Stomach (tissue), 9 donors: Measurements from ENCODE around the gene KRTAP10-12. TPM values are rescaled to one million over a fixed set of nuclear protein-coding genes. Genes with fewer than 3 reads are reported as not detected.
"Not testable (repeated sequence)": the region's sequence is repeated elsewhere in the genome, so short reads cannot be mapped to it uniquely, and the experiment has no call there.

Source experiments
- DNase-seq, 2 donors: peaks; one replicate each; pipeline versions ENCODE4 v3.0.0 to v3.0.0-alpha.2; 2013 to 2019
- H3K27ac ChIP-seq, 5 donors: fragments of 200-600 bp in 4 of 5; sonication (generic) in 4 of 5; one replicate each; pipeline ENCODE4 v1.5.1; 2013 to 2019; ENCODE audit warnings: mild to moderate bottlenecking in 1 of 5, moderate library complexity in 1 of 5
- H3K27me3 ChIP-seq, 3 donors: fragments of 200-600 bp; sonication (generic); one replicate each; pipeline ENCODE4 v1.5.1; 2017 to 2019; ENCODE audit warnings: mixed run types in 1 of 3
- H3K36me3 ChIP-seq, 4 donors: fragments of 200-600 bp; sonication (generic); 1 replicate in 3 of 4; 2 replicates in 1 of 4; pipeline ENCODE4 v1.5.1; 2016 to 2019
- H3K4me1 ChIP-seq, 4 donors: fragments of 200-600 bp; sonication (generic); one replicate each; pipeline ENCODE4 v1.5.1; 2016 to 2019
- H3K4me3 ChIP-seq, 4 donors: fragments of 200-600 bp; sonication (generic) in 3 of 4; one replicate each; pipeline ENCODE4 v1.5.1; 2016 to 2019; ENCODE audit warnings: mild to moderate bottlenecking in 1 of 4
- H3K9me3 ChIP-seq, 4 donors: fragments of 200-600 bp; sonication (generic); one replicate each; pipeline ENCODE4 v1.5.1; 2016 to 2019
- CTCF ChIP-seq, 7 experiments: fragments of 450-650 bp in 4 of 7; fragments of 200-600 bp in 3 of 7; sonication (generic) in 3 of 7; IDR thresholded peaks; one replicate each; pipeline ENCODE4 v1.5.1; 2016 to 2019; ENCODE audit warnings: antibody characterized with exemption in 7 of 7, control low read depth in 2 of 7, mild to moderate bottlenecking in 1 of 7
- EP300 ChIP-seq: sonication (generic); formaldehyde crosslinking; IDR thresholded peaks from one replicate; pipeline ENCODE4 v1.6.1; 2017; ENCODE audit warnings: antibody characterized with exemption
- POLR2A ChIP-seq, 4 donors: fragments of 450-650 bp; IDR thresholded peaks; one replicate each; pipeline ENCODE4 v1.6.1; 2016; ENCODE audit warnings: antibody characterized with exemption in 4 of 4, control low read depth in 2 of 4, mild to moderate bottlenecking in 1 of 4, moderate library complexity in 1 of 4
- POLR2AphosphoS5 ChIP-seq, 3 donors: sonication (generic); formaldehyde crosslinking; IDR thresholded peaks; one replicate each; pipeline ENCODE4 v1.6.1; 2016; ENCODE audit warnings: antibody characterized with exemption in 3 of 3
- WGBS, 5 donors: extraction: QIAGEN DNeasy Blood & Tissue Kit in 3 of 5; methylation state at CpG; one replicate each; pipeline versions ENCODE4 v1.1.5 to v1.1.7; 2013 to 2018; 5-methylcytosine and 5-hydroxymethylcytosine counted together
- intact Hi-C: fragments of 100-400 bp; cut with DNase I; formaldehyde crosslinking; loops from one replicate; pipeline ENCODE4 v1.15.1; 2023; ENCODE audit warnings: low total_unique reads
- polyA plus RNA-seq, 3 donors: library from polyadenylated mRNA; stranded (reverse); fragments of 200-250 nt; gene quantifications; one replicate each; pipeline ENCODE4 v1.2.3, GENCODE V29; 2013
- total RNA-seq, 5 donors: library from RNA; depleted of rRNA; stranded (reverse); fragments of >200 nt; gene quantifications; one replicate each; pipeline versions ENCODE4 v1.1.0 to v1.2.3, GENCODE V29; 2014 to 2016
- donor health status: healthy with polysubstance abuse.
- donor health status: Bipolar disorder and iron deficiency.
- donor health status: healthy.

KRTAP10-12 gene
- total and polyA plus RNA-seq, 8 donors: not detected

- 29 to 45% (median 33%) methylated on average over 1 of the region's 1 CpG for WGBS, 5 donors
- intact Hi-C loops: no loop called here
- peaks cover 0 to 31% (median 10%) of the 10 kb centered on the region in 3 donors for H3K27me3 ChIP-seq
- no peak for DNase-seq
- no peak overlapping the region for H3K4me3 ChIP-seq
- no peaks in the 10 kb centered on the region for H3K4me1 ChIP-seq
- H3K9me3 ChIP-seq: peaks cover 0 to 22% (median 11%) of the 10 kb centered on the region in 4 donors
- peak overlapping the region in 3 of 5 donors; percentile 11 to 49 (median 24) for H3K27ac ChIP-seq
- TF ChIP-seq CTCF (IDR thresholded peaks at IDR 0.05): no peak
- no peak for TF ChIP-seq POLR2A (IDR thresholded peaks at IDR 0.05)
- TF ChIP-seq EP300: no peak
- TF ChIP-seq POLR2AphosphoS5 (IDR thresholded peaks at IDR 0.05): no peak
- H3K36me3 ChIP-seq: no peaks in the 10 kb centered on the region
Measured at GRCh38 chr21:44656868-44657267, 40.1 kb upstream of the KRTAP10-12 start.

- peak in 1 of 2 donors; percentile 25 for DNase-seq
- peaks cover 0 to 22% (median 11%) of the 10 kb centered on the region in 4 donors for H3K9me3 ChIP-seq
- H3K27me3 ChIP-seq: peaks cover 0 to 31% (median 10%) of the 10 kb centered on the region in 3 donors
- intact Hi-C loops: no loop called here
- peak within 1 kb of the TSS in 4 of 5 donors; percentile 7 to 57 (median 36) for H3K27ac ChIP-seq
- no peaks in the 10 kb centered on the region for H3K36me3 ChIP-seq
- 70 to 80% (median 74%) methylated on average over 26 of the region's 26 CpGs for WGBS, 5 donors
- no peak within 1 kb of the TSS for H3K4me3 ChIP-seq
- TF ChIP-seq POLR2A (IDR thresholded peaks at IDR 0.05) (no peak), POLR2AphosphoS5 (IDR thresholded peaks at IDR 0.05) (no peak), EP300 (no peak), CTCF (IDR thresholded peaks at IDR 0.05) (no peak)
- no peaks in the 10 kb centered on the region for H3K4me1 ChIP-seq
Measured at GRCh38 chr21:44657635-44658540, 39.1 kb upstream of the KRTAP10-12 start, which contains the start of gene KRTAP12-3. Gene KRTAP12-3 (plus strand): TSS chr21:44657932. CDS start chr21:44657980, 48 bp downstream.

GRCh38 chr21:44658541-44658910 is 38.4 kb upstream of the KRTAP10-12 start:
- H3K27me3 ChIP-seq: peaks cover 0 to 31% (median 10%) of the 10 kb centered on the region in 3 donors
- 77 to 84% (median 80%) methylated on average over 5 of the region's 5 CpGs for WGBS, 5 donors
- peak overlapping the region in 1 of 5 donors; percentile 57 for H3K27ac ChIP-seq
- no peaks in the 10 kb centered on the region for H3K4me1 ChIP-seq
- no peak overlapping the region for H3K4me3 ChIP-seq
- intact Hi-C loops: no loop called here
- TF ChIP-seq EP300 (no peak), POLR2A (IDR thresholded peaks at IDR 0.05) (no peak), CTCF (IDR thresholded peaks at IDR 0.05) (no peak), POLR2AphosphoS5 (IDR thresholded peaks at IDR 0.05) (no peak)
- no peaks in the 10 kb centered on the region for H3K36me3 ChIP-seq
- peaks cover 0 to 22% (median 11%) of the 10 kb centered on the region in 4 donors for H3K9me3 ChIP-seq
- DNase-seq: no peak

GRCh38 chr21:44658913-44659595 is 37.9 kb upstream of the KRTAP10-12 start:
- Histone ChIP-seq H3K9me3 (peaks cover 0 to 22% (median 11%) of the 10 kb centered on the region in 4 donors), H3K27ac (no peak overlapping the region), H3K36me3 (no peaks in the 10 kb centered on the region), H3K4me3 (no peak overlapping the region), H3K4me1 (no peaks in the 10 kb centered on the region), H3K27me3 (peaks cover 0 to 28% (median 10%) of the 10 kb centered on the region in 3 donors)
- no peak for TF ChIP-seq CTCF (IDR thresholded peaks at IDR 0.05)
- no peak for TF ChIP-seq POLR2AphosphoS5 (IDR thresholded peaks at IDR 0.05)
- TF ChIP-seq EP300: no peak
- TF ChIP-seq POLR2A (IDR thresholded peaks at IDR 0.05): no peak
- DNase-seq: no peak
- 40 to 62% (median 44%) methylated on average over 9 to 11 of the region's 11 CpGs for WGBS, 5 donors
- intact Hi-C loops: no loop called here

GRCh38 chr21:44661567-44661966 is 35.4 kb upstream of the KRTAP10-12 start:
- H3K27ac ChIP-seq, H3K36me3 ChIP-seq, DNase-seq, intact Hi-C loops, H3K4me1 ChIP-seq, H3K4me3 ChIP-seq: not testable (repeated sequence)
- WGBS, 5 donors: 41 to 56% (median 51%) methylated on average over 7 of the region's 7 CpGs
- Histone ChIP-seq H3K9me3 (peaks cover 0 to 15% (median 9%) of the 10 kb centered on the region in 4 donors), H3K27me3 (peaks cover 0 to 28% (median 9%) of the 10 kb centered on the region in 3 donors)
